HL-60 (cell line): ENCODE data around the gene AIFM2.

Source experiments
- CTCF ChIP-seq: IDR thresholded peaks from one replicate; pipeline ENCODE4 v1.5.1; 2011; ENCODE audit warnings: low read length, control low read depth, inconsistent platforms; ENCODE audit not compliant: insufficient read depth
- GABPA ChIP-seq: IDR thresholded peaks from 2 replicates; pipeline ENCODE4 v1.6.1; 2012; ENCODE audit warnings: low read depth
- POLR2AphosphoS5 ChIP-seq: IDR thresholded peaks from 2 replicates; pipeline ENCODE4 v1.6.1; 2012; ENCODE audit warnings: low read depth
- REST ChIP-seq: IDR thresholded peaks from 2 replicates; pipeline ENCODE4 v1.6.1; 2012; ENCODE audit warnings: low read depth; ENCODE audit not compliant: insufficient replicate concordance

- TF ChIP-seq CTCF, result no peak
- TF ChIP-seq REST, result no peak
- TF ChIP-seq POLR2AphosphoS5, result no peak
- no peak for TF ChIP-seq GABPA
These were observed 36.4 kb upstream of the AIFM2 start for GRCh38 chr10:70169011-70169410.
